Hematopoietic multipotent progenitor cell (in vitro differentiated cells): ENCODE results near the gene SLC25A12. TPM values are rescaled to one million over a fixed set of nuclear protein-coding genes. Genes with fewer than 3 reads are reported as not detected.

Experiments used
- DNase-seq, 3 donors: peaks; one replicate each; pipeline ENCODE4 v3.0.0-alpha.2; 2011 to 2015; ENCODE audit warnings: low read depth in 2 of 3, low spot score in 2 of 3
- total RNA-seq: library from RNA; depleted of rRNA; stranded (reverse); fragments of >200 nt; gene quantifications from one replicate; pipeline ENCODE4 v1.2.3, GENCODE V29; 2012

Gene SLC25A12
- total RNA-seq, 1 donor: 14.0 TPM

GRCh38 chr2:171893196-171893823 is 734 bp downstream of the SLC25A12 start:
- DNase-seq: no peak

GRCh38 chr2:171889808-171890207 is 4.2 kb downstream of the SLC25A12 start:
- no peak for DNase-seq

- no peak for DNase-seq
Observed at GRCh38 chr2:171889333-171889732, 4.7 kb downstream of the SLC25A12 start.

DNA sequence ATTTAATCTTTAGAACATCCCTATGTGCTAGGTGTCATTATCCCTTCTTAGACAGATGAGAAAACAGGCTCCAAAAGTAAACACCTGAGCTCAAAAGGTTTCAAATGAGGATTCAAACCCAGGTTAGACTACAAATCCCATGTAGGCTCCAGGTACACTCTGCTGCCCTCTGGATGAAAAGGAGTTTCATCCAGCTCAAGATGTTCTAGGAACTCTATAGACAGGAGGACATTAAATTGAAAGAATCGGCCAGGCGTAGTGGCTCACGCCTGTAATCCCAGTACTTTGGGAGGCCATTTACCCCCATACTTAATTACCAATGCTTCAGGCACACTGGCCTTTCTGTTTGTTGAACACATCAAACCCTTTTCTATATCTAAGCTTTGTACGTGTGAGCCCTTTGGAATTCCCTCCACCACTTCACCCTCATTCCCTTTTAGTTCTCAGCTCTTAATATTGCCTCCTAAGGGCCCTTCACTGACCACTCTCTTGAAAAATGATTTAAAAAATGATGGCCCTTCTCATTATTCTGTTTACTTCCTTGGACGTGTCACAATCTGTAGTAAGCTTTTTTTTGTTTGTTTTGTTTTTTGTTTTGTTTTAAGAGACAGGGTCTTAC is 10.7 kb downstream of the SLC25A12 start:
- DNase-seq: no peak

- no peak for DNase-seq
Observed at GRCh38 chr2:171882089-171882769, 11.8 kb downstream of the SLC25A12 start.

DNA sequence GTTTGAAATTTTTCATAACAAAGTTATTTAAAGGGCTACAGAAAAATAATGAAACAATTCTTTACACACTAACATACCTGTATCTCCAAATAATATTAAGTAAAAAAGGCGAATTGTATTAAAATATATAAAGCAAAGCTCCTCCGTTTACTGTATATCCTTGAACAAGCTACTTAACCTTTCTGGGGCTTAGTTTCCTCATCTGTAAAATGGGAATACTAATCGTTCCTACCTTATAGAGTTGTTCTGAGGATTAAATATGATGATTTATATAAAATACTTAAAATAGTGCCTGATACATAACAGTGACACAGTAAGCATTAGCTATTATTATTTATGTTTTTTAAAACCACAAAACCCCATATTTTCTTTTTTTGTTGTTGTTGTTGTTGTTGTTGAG is 13.3 kb downstream of the SLC25A12 start:
- no peak for DNase-seq

GRCh38 chr2:171879865-171880264 is 14.2 kb downstream of the SLC25A12 start:
- DNase-seq: no peak

DNA sequence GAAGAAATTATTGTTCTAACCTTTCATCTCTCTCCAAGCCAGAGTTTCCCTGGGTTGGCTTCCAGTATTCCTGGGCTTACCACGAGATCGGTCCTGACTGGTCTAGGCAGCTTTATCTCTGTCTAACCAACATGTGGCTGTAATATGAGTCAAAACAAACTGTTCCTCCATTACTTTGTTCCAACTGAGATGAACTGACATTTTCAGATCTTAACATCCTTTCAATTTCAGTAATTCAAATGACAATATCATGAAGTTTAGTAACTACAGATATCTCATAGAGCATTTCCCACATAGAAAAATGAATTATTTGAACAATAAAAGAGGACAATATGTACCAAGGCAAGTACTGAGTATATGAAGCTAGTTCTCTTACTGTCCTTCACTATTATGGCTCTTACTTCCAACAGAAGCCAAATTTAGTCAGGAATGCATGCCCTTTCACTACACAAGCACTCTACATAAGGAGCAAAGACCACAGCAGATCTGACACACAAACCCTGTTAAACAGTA is 15.5 kb downstream of the SLC25A12 start:
- DNase-seq: no peak

DNA sequence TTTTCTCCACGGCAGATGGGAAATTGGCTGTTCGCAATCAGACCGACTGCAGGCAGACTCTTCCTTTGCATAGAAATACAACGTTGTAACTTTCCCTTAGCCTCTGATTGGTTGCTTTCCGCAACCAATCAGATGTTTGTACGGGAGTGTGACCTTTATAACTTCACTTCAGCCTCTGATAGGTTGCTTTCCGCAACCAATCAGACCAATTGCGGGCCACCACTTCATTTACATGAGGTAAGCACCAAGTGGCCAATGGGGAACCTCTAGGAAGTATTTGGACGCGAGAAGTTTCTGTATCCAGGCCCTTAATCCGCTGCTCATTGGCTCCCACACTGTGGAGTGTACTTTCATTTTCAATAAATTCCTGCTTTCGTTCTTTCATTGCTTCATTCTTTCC is 19.1 kb downstream of the SLC25A12 start:
- DNase-seq: no peak

- no peak for DNase-seq
Observed at GRCh38 chr2:171874517-171874916, 19.5 kb downstream of the SLC25A12 start.

- no peak for DNase-seq
Observed at GRCh38 chr2:171864357-171864985, 29.6 kb downstream of the SLC25A12 start.

- no peak for DNase-seq
Observed at GRCh38 chr2:171862501-171862900, 31.5 kb downstream of the SLC25A12 start.

- no peak for DNase-seq
Observed at GRCh38 chr2:171858397-171858958, 35.6 kb downstream of the SLC25A12 start.

- DNase-seq: no peak
Observed at GRCh38 chr2:171855401-171855800, 38.6 kb downstream of the SLC25A12 start.

GRCh38 chr2:171852366-171852888 is 41.6 kb downstream of the SLC25A12 start:
- no peak for DNase-seq

DNA sequence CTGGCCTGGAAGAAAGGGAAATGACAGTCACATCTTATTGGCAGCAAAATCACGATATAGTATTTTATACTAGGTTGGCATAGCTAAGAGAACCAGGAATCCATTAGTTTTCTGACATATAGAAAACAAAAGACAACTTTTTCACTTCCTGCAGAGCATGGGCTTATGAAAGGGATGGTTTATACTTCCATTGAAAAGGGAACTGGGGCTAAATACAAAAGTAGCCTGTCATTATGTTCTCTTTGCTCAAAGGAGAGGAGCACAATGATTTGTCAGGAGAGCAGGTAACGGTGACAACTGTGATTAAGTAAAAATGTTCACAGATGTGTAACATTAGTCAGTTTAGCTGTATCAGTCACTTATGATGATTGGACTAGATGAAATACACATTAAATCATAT is 46.4 kb downstream of the SLC25A12 start:
- DNase-seq: no peak

DNA sequence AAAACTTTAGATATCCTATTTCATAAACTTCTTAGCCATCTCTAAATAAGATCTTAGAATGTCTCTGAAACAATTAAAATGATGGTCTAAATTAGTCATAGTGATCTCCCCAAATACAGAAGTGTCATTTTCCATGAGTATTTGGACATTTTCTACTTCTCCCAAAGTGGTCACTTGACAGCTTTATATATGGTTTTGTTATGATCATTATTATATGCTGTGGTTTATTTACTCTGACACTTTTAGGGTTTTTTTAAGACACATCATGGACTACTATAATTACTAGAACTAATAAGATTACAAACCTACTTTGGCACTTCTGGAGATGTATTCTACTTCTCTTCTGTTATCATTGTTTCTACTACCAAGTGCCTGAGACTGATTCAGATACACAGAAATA is 47.1 kb downstream of the SLC25A12 start:
- DNase-seq: no peak

- no peak for DNase-seq
Observed at GRCh38 chr2:171841996-171842395, 52.0 kb downstream of the SLC25A12 start.

- no peak for DNase-seq
Observed at GRCh38 chr2:171837736-171838135, 56.3 kb downstream of the SLC25A12 start.

GRCh38 chr2:171836146-171836910 is 57.7 kb downstream of the SLC25A12 start:
- no peak for DNase-seq
